ENCODE data around the gene HDAC4. TPM values are rescaled to one million over a fixed set of nuclear protein-coding genes. Genes with fewer than 3 reads are reported as not detected.
A peak's percentile ranks its signal among the peaks of the same experiment; 100 is the strongest.

The HDAC4 gene
- polyA plus RNA-seq, 1 donor from 2014 or later: 2.8 TPM

- no peak overlapping the region for H3K4me3 Mint-ChIP-seq
- no peaks in the 10 kb centered on the region for H3K27me3 Mint-ChIP-seq
- H3K4me1 Mint-ChIP-seq: no peaks in the 10 kb centered on the region
- no peak overlapping the region for H3K27ac Mint-ChIP-seq
- no peaks in the 10 kb centered on the region for H3K9me3 Mint-ChIP-seq
- no peaks in the 10 kb centered on the region for H3K36me3 Mint-ChIP-seq
Measured at GRCh38 chr2:239067196-239067865, 333.5 kb downstream of the HDAC4 start.

GRCh38 chr2:239066597-239066996 lies 334.2 kb downstream of the HDAC4 start:
- no peaks in the 10 kb centered on the region for H3K9me3 Mint-ChIP-seq
- H3K27ac Mint-ChIP-seq: peak overlapping the region in 1 of 3 donors; percentile 67
- H3K36me3 Mint-ChIP-seq: no peaks in the 10 kb centered on the region
- H3K27me3 Mint-ChIP-seq: no peaks in the 10 kb centered on the region
- H3K4me3 Mint-ChIP-seq: no peak overlapping the region
- no peaks in the 10 kb centered on the region for H3K4me1 Mint-ChIP-seq

- Mint-ChIP-seq H3K27me3 (no peaks in the 10 kb centered on the region), H3K27ac (peak overlapping the region in 1 of 3 donors; percentile 35)
Measured at GRCh38 chr2:239065962-239066361, 334.9 kb downstream of the HDAC4 start.

GRCh38 chr2:239065537-239065936 lies 335.3 kb downstream of the HDAC4 start:
- Mint-ChIP-seq H3K9me3 (no peaks in the 10 kb centered on the region), H3K27ac (peak overlapping the region in 1 of 3 donors; percentile 35), H3K36me3 (peaks cover 3% of the 10 kb centered on the region), H3K4me1 (no peaks in the 10 kb centered on the region), H3K4me3 (no peak overlapping the region), H3K27me3 (no peaks in the 10 kb centered on the region)

More at GRCh38 chr2:239065962-239066361, 334.9 kb downstream of the HDAC4 start:
- H3K36me3 Mint-ChIP-seq: peaks cover 3% of the 10 kb centered on the region
- no peak overlapping the region for H3K4me3 Mint-ChIP-seq
- no peaks in the 10 kb centered on the region for H3K9me3 Mint-ChIP-seq
- no peaks in the 10 kb centered on the region for H3K4me1 Mint-ChIP-seq

GRCh38 chr2:239064891-239065290 lies 335.9 kb downstream of the HDAC4 start:
- no peaks in the 10 kb centered on the region for H3K9me3 Mint-ChIP-seq
- peaks cover 5% of the 10 kb centered on the region for H3K36me3 Mint-ChIP-seq
- no peak overlapping the region for H3K4me3 Mint-ChIP-seq
- H3K4me1 Mint-ChIP-seq: no peaks in the 10 kb centered on the region
- no peak overlapping the region for H3K27ac Mint-ChIP-seq
- H3K27me3 Mint-ChIP-seq: no peaks in the 10 kb centered on the region

GRCh38 chr2:239064253-239064652 lies 336.6 kb downstream of the HDAC4 start:
- H3K27me3 Mint-ChIP-seq: no peaks in the 10 kb centered on the region
- H3K36me3 Mint-ChIP-seq: peaks cover 5% of the 10 kb centered on the region
- no peak overlapping the region for H3K4me3 Mint-ChIP-seq
- H3K4me1 Mint-ChIP-seq: no peaks in the 10 kb centered on the region
- no peak overlapping the region for H3K27ac Mint-ChIP-seq
- no peaks in the 10 kb centered on the region for H3K9me3 Mint-ChIP-seq

GRCh38 chr2:239062743-239063142 lies 338.1 kb downstream of the HDAC4 start:
- H3K27ac Mint-ChIP-seq: no peak overlapping the region
- peaks cover 5% of the 10 kb centered on the region for H3K36me3 Mint-ChIP-seq
- no peaks in the 10 kb centered on the region for H3K27me3 Mint-ChIP-seq
- H3K9me3 Mint-ChIP-seq: no peaks in the 10 kb centered on the region
- H3K4me1 Mint-ChIP-seq: no peaks in the 10 kb centered on the region
- H3K4me3 Mint-ChIP-seq: no peak overlapping the region

- H3K36me3 Mint-ChIP-seq: peaks cover 5% of the 10 kb centered on the region
- no peaks in the 10 kb centered on the region for H3K27me3 Mint-ChIP-seq
- H3K4me3 Mint-ChIP-seq: no peak overlapping the region
- H3K9me3 Mint-ChIP-seq: no peaks in the 10 kb centered on the region
- H3K4me1 Mint-ChIP-seq: no peaks in the 10 kb centered on the region
- no peak overlapping the region for H3K27ac Mint-ChIP-seq
Measured at GRCh38 chr2:239061824-239062570, 338.8 kb downstream of the HDAC4 start.

- H3K27ac Mint-ChIP-seq: no peak overlapping the region
- H3K4me1 Mint-ChIP-seq: no peaks in the 10 kb centered on the region
- H3K4me3 Mint-ChIP-seq: no peak overlapping the region
- H3K9me3 Mint-ChIP-seq: no peaks in the 10 kb centered on the region
- H3K27me3 Mint-ChIP-seq: no peaks in the 10 kb centered on the region
- peaks cover 5% of the 10 kb centered on the region for H3K36me3 Mint-ChIP-seq
Measured at GRCh38 chr2:239061121-239061666, 339.6 kb downstream of the HDAC4 start.

GRCh38 chr2:239060676-239061075 lies 340.1 kb downstream of the HDAC4 start:
- Mint-ChIP-seq H3K36me3 (peaks cover 5% of the 10 kb centered on the region), H3K4me1 (no peaks in the 10 kb centered on the region), H3K9me3 (no peaks in the 10 kb centered on the region), H3K27ac (no peak overlapping the region), H3K27me3 (no peaks in the 10 kb centered on the region), H3K4me3 (no peak overlapping the region)

GRCh38 chr2:239059854-239060253 lies 341.0 kb downstream of the HDAC4 start:
- peaks cover 8% of the 10 kb centered on the region for H3K36me3 Mint-ChIP-seq
- no peaks in the 10 kb centered on the region for H3K4me1 Mint-ChIP-seq
- H3K9me3 Mint-ChIP-seq: no peaks in the 10 kb centered on the region
- H3K27me3 Mint-ChIP-seq: no peaks in the 10 kb centered on the region
- H3K27ac Mint-ChIP-seq: no peak overlapping the region
- no peak overlapping the region for H3K4me3 Mint-ChIP-seq

- Mint-ChIP-seq H3K9me3 (no peaks in the 10 kb centered on the region), H3K4me1 (no peaks in the 10 kb centered on the region), H3K36me3 (peaks cover 8% of the 10 kb centered on the region), H3K27ac (no peak overlapping the region), H3K27me3 (no peaks in the 10 kb centered on the region), H3K4me3 (no peak overlapping the region)
Measured at GRCh38 chr2:239058766-239059165, 342.1 kb downstream of the HDAC4 start.

GRCh38 chr2:239057533-239057932 lies 343.3 kb downstream of the HDAC4 start:
- no peaks in the 10 kb centered on the region for H3K27me3 Mint-ChIP-seq
- H3K4me1 Mint-ChIP-seq: no peaks in the 10 kb centered on the region
- no peak overlapping the region for H3K4me3 Mint-ChIP-seq
- no peak overlapping the region for H3K27ac Mint-ChIP-seq
- H3K36me3 Mint-ChIP-seq: peaks cover 8% of the 10 kb centered on the region
- no peaks in the 10 kb centered on the region for H3K9me3 Mint-ChIP-seq

- H3K27me3 Mint-ChIP-seq: no peaks in the 10 kb centered on the region
Measured at GRCh38 chr2:239056611-239057010, 344.2 kb downstream of the HDAC4 start.

GRCh38 chr2:239055756-239056493 lies 344.9 kb downstream of the HDAC4 start:
- H3K27ac Mint-ChIP-seq: no peak overlapping the region
- no peaks in the 10 kb centered on the region for H3K4me1 Mint-ChIP-seq
- peaks cover 6% of the 10 kb centered on the region for H3K36me3 Mint-ChIP-seq
- H3K4me3 Mint-ChIP-seq: no peak overlapping the region
- H3K27me3 Mint-ChIP-seq: no peaks in the 10 kb centered on the region
- H3K9me3 Mint-ChIP-seq: no peaks in the 10 kb centered on the region

More at GRCh38 chr2:239056611-239057010, 344.2 kb downstream of the HDAC4 start:
- peaks cover 9% of the 10 kb centered on the region for H3K36me3 Mint-ChIP-seq
- H3K4me3 Mint-ChIP-seq: no peak overlapping the region
- no peaks in the 10 kb centered on the region for H3K4me1 Mint-ChIP-seq
- H3K9me3 Mint-ChIP-seq: no peaks in the 10 kb centered on the region
- H3K27ac Mint-ChIP-seq: no peak overlapping the region
